GM18505 (cell line): ENCODE data around the gene MAPK4.
"Not testable (repeated sequence)": the region's sequence is repeated elsewhere in the genome, so short reads cannot be mapped to it uniquely, and the experiment has no call there.

Experiments used
- ATAC-seq: cut with Tn5 transposase; IDR thresholded peaks from one replicate; pipeline ENCODE4 v1.9.1; 2021; ENCODE audit not compliant: unreplicated experiment
- POLR2A ChIP-seq: IDR thresholded peaks from 4 replicates; pipeline ENCODE4 v1.6.1; 2011; ENCODE audit warnings: borderline replicate concordance; ENCODE audit not compliant: insufficient read depth, insufficient read length; ENCODE audit errors: extremely low read depth

The MAPK4 gene

GRCh38 chr18:50560681-50561629, 1.1 kb downstream of the MAPK4 start:
- ATAC-seq: no peak
- no peak for TF ChIP-seq POLR2A

- not testable (repeated sequence) for ATAC-seq
Observed at GRCh38 chr18:50562258-50562657, 2.4 kb downstream of the MAPK4 start.

- TF ChIP-seq POLR2A: no peak
- ATAC-seq: no peak
Observed at GRCh38 chr18:50562686-50563085, 2.8 kb downstream of the MAPK4 start.

- TF ChIP-seq POLR2A: no peak
- ATAC-seq: no peak
Observed at GRCh38 chr18:50563376-50563775, 3.5 kb downstream of the MAPK4 start.

GRCh38 chr18:50569930-50570329, 10.0 kb downstream of the MAPK4 start:
- no peak for TF ChIP-seq POLR2A
- no peak for ATAC-seq

- ATAC-seq: no peak
- TF ChIP-seq POLR2A: no peak
Observed at GRCh38 chr18:50571606-50572005, 11.7 kb downstream of the MAPK4 start.

- ATAC-seq: not testable (repeated sequence)
Observed at GRCh38 chr18:50573196-50573595, 13.3 kb downstream of the MAPK4 start.

- no peak for ATAC-seq
- no peak for TF ChIP-seq POLR2A
Observed at GRCh38 chr18:50573679-50574078, 13.8 kb downstream of the MAPK4 start.

- ATAC-seq: no peak
- no peak for TF ChIP-seq POLR2A
Observed at GRCh38 chr18:50578030-50578429, 18.1 kb downstream of the MAPK4 start.

- no peak for TF ChIP-seq POLR2A
- ATAC-seq: no peak
Observed at GRCh38 chr18:50578651-50579050, 18.8 kb downstream of the MAPK4 start.

- no peak for ATAC-seq
Observed at GRCh38 chr18:50579061-50579774, 19.3 kb downstream of the MAPK4 start.

GRCh38 chr18:50581517-50581916, 21.6 kb downstream of the MAPK4 start:
- no peak for ATAC-seq
- no peak for TF ChIP-seq POLR2A

More at GRCh38 chr18:50579061-50579774, 19.3 kb downstream of the MAPK4 start:
- no peak for TF ChIP-seq POLR2A

GRCh38 chr18:50582500-50582899, 22.6 kb downstream of the MAPK4 start:
- no peak for TF ChIP-seq POLR2A
- ATAC-seq: no peak

- ATAC-seq: no peak
- no peak for TF ChIP-seq POLR2A
Observed at GRCh38 chr18:50586710-50587109, 26.8 kb downstream of the MAPK4 start.

- no peak for TF ChIP-seq POLR2A
- ATAC-seq: no peak
Observed at GRCh38 chr18:50590593-50590992, 30.7 kb downstream of the MAPK4 start.

GRCh38 chr18:50594012-50594411, 34.1 kb downstream of the MAPK4 start:
- no peak for TF ChIP-seq POLR2A
- no peak for ATAC-seq
